ENCODE results near the gene STMND1. TPM values are rescaled to one million over a fixed set of nuclear protein-coding genes. Genes with fewer than 3 reads are reported as not detected.

The STMND1 gene
- total and polyA plus RNA-seq, 2 of the 4 experiments (the other 2 are of a cell fraction), result not detected

DNA sequence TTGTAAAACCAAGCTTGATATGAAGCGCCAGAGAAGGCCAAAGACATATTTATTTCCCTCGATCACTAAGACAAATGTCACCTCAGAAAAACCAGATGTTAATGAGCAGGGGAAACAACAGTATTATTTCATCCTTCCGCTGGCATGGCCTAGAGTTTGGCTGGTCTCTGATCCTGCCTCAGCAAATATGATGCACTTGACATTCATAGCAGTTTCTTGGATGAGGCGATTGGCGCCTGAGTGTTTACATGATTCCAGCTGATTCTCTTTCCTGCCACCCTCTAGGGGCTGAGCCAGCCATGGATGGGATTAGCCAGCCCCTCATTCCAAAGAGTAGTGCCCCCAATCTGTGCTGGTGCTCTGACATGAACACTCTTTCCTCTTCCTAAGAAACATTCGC lies 67.9 kb downstream of the STMND1 start:
- H2BK20ac ChIP-seq (ENCODE audit: low read depth, low read length), result peak overlapping the region; percentile 9; the same call in 1 of the 2 replicates
- no peaks in the 10 kb centered on the region for H3K27me3 ChIP-seq (ENCODE audit: control insufficient read depth, insufficient read depth, low read length)
- no peak overlapping the region for H3K23ac ChIP-seq (ENCODE audit: low read depth, low read length)
- DNase-seq (no peak), ATAC-seq (ENCODE audit: low read depth) (no peak)
- H3K18ac ChIP-seq (ENCODE audit: low read depth, low read length), result no peak overlapping the region
- H4K91ac ChIP-seq (ENCODE audit: insufficient read depth, low read depth, low read length), result no peak overlapping the region
- peak overlapping the region; percentile 65 for H2AK5ac ChIP-seq (ENCODE audit: low read depth, low read length)
- H3K36me3 ChIP-seq (ENCODE audit: control insufficient read depth, insufficient read depth, low read length), result no peaks in the 10 kb centered on the region
- H2BK5ac ChIP-seq (ENCODE audit: low read depth, low read length, poor library complexity, severe bottlenecking), result no peak overlapping the region
- peaks cover 4% of the 10 kb centered on the region for H3K4me1 ChIP-seq (ENCODE audit: control insufficient read depth, insufficient read depth, low read length)
- intact Hi-C loops (cut with micrococcal nuclease) (loop anchor here (1.0 to 5.0 kb wide), 3 partner anchors 83 to 336 kb away; no protein-coding TSS in a partner anchor), dilution Hi-C loops (cut with HindIII; ENCODE audit: low sequenced_read_pairs, unreplicated experiment) (no loop called here), in situ Hi-C loops (cut with MboI; ENCODE audit: low sequenced_read_pairs) (no loop called here)
- TF ChIP-seq CHD1 (IDR thresholded peaks at IDR 0.05; ENCODE audit: low read depth, low read length) (no peak), BHLHE40 (IDR thresholded peaks at IDR 0.05; ENCODE audit: low read depth, low read length) (no peak), NFE2L2 (IDR thresholded peaks at IDR 0.05; ENCODE audit: low read depth, low read length) (no peak), MXI1 (IDR thresholded peaks at IDR 0.05; ENCODE audit: borderline replicate concordance, low read depth, low read length) (no peak), MAFK (IDR thresholded peaks at IDR 0.05; ENCODE audit: low read depth, low read length) (no peak), RFX5 (IDR thresholded peaks at IDR 0.05; ENCODE audit: low read depth, low read length) (no peak), FOS (IDR thresholded peaks at IDR 0.05; ENCODE audit: low read depth, low read length) (no peak), RAD21 (IDR thresholded peaks at IDR 0.05; ENCODE audit: low read length) (no peak), MAZ (IDR thresholded peaks at IDR 0.05; ENCODE audit: borderline replicate concordance, low read depth, low read length) (no peak), SMC3 (IDR thresholded peaks at IDR 0.05; ENCODE audit: low read depth, low read length) (no peak), RCOR1 (IDR thresholded peaks at IDR 0.05; ENCODE audit: insufficient replicate concordance, low read length) (no peak), CEBPB (IDR thresholded peaks at IDR 0.05; ENCODE audit: low read depth, low read length) (no peak)
- TF ChIP-seq, protein P1, sequence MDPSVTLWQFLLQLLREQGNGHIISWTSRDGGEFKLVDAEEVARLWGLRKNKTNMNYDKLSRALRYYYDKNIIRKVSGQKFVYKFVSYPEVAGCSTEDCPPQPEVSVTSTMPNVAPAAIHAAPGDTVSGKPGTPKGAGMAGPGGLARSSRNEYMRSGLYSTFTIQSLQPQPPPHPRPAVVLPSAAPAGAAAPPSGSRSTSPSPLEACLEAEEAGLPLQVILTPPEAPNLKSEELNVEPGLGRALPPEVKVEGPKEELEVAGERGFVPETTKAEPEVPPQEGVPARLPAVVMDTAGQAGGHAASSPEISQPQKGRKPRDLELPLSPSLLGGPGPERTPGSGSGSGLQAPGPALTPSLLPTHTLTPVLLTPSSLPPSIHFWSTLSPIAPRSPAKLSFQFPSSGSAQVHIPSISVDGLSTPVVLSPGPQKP (IDR thresholded peaks at IDR 0.05; ENCODE audit: borderline replicate concordance, low read depth, low read length), result no peak
- TF ChIP-seq, protein P2, sequence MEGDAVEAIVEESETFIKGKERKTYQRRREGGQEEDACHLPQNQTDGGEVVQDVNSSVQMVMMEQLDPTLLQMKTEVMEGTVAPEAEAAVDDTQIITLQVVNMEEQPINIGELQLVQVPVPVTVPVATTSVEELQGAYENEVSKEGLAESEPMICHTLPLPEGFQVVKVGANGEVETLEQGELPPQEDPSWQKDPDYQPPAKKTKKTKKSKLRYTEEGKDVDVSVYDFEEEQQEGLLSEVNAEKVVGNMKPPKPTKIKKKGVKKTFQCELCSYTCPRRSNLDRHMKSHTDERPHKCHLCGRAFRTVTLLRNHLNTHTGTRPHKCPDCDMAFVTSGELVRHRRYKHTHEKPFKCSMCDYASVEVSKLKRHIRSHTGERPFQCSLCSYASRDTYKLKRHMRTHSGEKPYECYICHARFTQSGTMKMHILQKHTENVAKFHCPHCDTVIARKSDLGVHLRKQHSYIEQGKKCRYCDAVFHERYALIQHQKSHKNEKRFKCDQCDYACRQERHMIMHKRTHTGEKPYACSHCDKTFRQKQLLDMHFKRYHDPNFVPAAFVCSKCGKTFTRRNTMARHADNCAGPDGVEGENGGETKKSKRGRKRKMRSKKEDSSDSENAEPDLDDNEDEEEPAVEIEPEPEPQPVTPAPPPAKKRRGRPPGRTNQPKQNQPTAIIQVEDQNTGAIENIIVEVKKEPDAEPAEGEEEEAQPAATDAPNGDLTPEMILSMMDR (conservative IDR thresholded peaks at IDR 0.05; ENCODE audit: low read depth, low read length), result no peak
- TF ChIP-seq, protein P3, sequence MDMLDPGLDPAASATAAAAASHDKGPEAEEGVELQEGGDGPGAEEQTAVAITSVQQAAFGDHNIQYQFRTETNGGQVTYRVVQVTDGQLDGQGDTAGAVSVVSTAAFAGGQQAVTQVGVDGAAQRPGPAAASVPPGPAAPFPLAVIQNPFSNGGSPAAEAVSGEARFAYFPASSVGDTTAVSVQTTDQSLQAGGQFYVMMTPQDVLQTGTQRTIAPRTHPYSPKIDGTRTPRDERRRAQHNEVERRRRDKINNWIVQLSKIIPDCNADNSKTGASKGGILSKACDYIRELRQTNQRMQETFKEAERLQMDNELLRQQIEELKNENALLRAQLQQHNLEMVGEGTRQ (IDR thresholded peaks at IDR 0.05; ENCODE audit: low read depth, low read length), result no peak
- H3K79me1 ChIP-seq (ENCODE audit: low read depth in 1 of 2, low read length in 2 of 2), result no peaks in the 10 kb centered on the region
- POLR2A ChIA-PET (ENCODE audit: unreplicated experiment), result no interaction called here
- H2BK120ac ChIP-seq (ENCODE audit: low read depth, low read length), result no peak overlapping the region
- no peak overlapping the region for H4K5ac ChIP-seq (ENCODE audit: low read depth, low read length)
- no TSS peak for BruUV-seq (replicated peaks)
- no peak overlapping the region; the same call in 2 of the 3 replicates for H2BK15ac ChIP-seq (ENCODE audit: low read depth, low read length)
- no peak overlapping the region for H3K4me2 ChIP-seq (ENCODE audit: low read depth, low read length)
- no peak overlapping the region for H3K56ac ChIP-seq (ENCODE audit: extremely low read depth, insufficient read depth, low read length)
- H2AK9ac ChIP-seq (replicated peaks; ENCODE audit: low read depth, low read length, poor library complexity), result no peak overlapping the region
- no peak overlapping the region for H3K4me3 ChIP-seq (ENCODE audit: insufficient read depth, low read depth, low read length)
- H4K20me1 ChIP-seq (ENCODE audit: insufficient read depth, low read length), result no peaks in the 10 kb centered on the region
- WGBS, 2 experiments (ENCODE audit: extremely low coverage in 2 of 2, insufficient read length in 1 of 2), result 82% methylated on average over 3 of the region's 6 CpGs; no CpG with 5 or more reads in 1 of the 2 experiments
- H2AFZ ChIP-seq (replicated peaks; ENCODE audit: low read length, poor library complexity), result no peak overlapping the region
- no peak overlapping the region for H3K9ac ChIP-seq (ENCODE audit: low read depth, low read length)
- CTCF ChIA-PET, result interaction anchor here (0.7 kb wide), 1 partner anchor 414 kb away, joined by 3 read pairs; no protein-coding TSS in a partner anchor
- H3K14ac ChIP-seq (replicated peaks; ENCODE audit: low read depth, low read length), result no peak overlapping the region
- no peak overlapping the region for H3K27ac ChIP-seq (ENCODE audit: insufficient read depth, low read length)
- H3K4ac ChIP-seq (ENCODE audit: low read depth, low read length), result 0 out of 2 replicates have a peak overlapping the region, but pooled peaks have one; percentile 34
- H3K9me1 ChIP-seq (ENCODE audit: insufficient read depth, low read length), result peaks cover 6% of the 10 kb centered on the region
- no peak overlapping the region for H4K8ac ChIP-seq (ENCODE audit: low read depth in 2 of 2, low read length in 2 of 2)
- no peaks in the 10 kb centered on the region for H3K9me3 ChIP-seq (ENCODE audit: control insufficient read depth, insufficient read depth, low read length)

Measured in IMR-90 (cell line).